Gastrocnemius medialis (tissue), 4 donors: ENCODE data around the gene CAMTA1.

Source experiments
- POLR2A ChIP-seq, 2 donors: fragments of 450-650 bp; IDR thresholded peaks; one replicate each; pipeline ENCODE4 v1.6.1; 2017; ENCODE audit warnings: antibody characterized with exemption in 2 of 2, mild to moderate bottlenecking in 2 of 2, moderate library complexity in 2 of 2
- TF ChIP-seq, protein P1 (sequence below), 5 experiments: fragments of 450-650 bp in 3 of 5; fragments of 200-600 bp in 2 of 5; sonication (generic) in 2 of 5; IDR thresholded peaks in 4 of 5; conservative IDR thresholded peaks in 1 of 5; 1 replicate in 4 of 5; 2 replicates in 1 of 5; pipeline ENCODE4 v1.5.1; 2016 to 2019; ENCODE audit warnings: antibody characterized with exemption in 5 of 5, mild to moderate bottlenecking in 3 of 5, moderate library complexity in 3 of 5

DNA sequence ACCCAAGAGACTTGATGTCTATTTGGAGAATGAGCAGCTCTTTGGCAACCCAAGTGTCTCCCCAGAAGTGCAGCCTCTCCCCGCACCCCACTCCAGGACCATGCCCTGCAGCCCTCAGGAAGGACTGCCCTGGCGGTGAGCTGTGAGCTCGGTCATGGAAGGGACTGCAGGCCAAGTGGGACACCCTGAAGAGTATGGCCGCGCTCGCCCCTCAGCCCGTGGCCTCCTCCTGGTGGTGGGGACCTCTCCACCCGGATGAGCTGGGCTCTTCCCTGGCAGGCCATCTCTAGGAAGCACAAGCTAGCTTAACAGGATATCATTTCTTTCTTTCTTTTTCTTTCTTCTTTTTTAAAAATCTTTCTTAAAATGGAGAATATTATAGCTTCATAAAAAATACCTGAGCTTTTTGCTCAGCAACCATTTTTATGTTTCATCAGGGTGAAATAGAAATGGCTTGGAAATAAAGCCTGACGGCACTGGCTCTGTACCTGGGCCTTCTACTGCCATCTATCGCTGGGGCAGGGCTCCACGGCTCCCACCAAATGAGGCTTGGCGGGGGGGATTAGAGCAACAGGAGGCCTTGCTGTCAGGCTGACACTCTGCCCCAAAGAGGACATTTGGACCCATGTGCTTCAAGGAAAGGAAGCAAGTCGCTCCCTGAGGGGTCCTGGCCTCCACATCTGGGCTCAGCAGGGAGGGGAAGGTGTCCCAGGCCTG, 689.7 kb downstream of the CAMTA1 start:
- TF ChIP-seq, protein P1, sequence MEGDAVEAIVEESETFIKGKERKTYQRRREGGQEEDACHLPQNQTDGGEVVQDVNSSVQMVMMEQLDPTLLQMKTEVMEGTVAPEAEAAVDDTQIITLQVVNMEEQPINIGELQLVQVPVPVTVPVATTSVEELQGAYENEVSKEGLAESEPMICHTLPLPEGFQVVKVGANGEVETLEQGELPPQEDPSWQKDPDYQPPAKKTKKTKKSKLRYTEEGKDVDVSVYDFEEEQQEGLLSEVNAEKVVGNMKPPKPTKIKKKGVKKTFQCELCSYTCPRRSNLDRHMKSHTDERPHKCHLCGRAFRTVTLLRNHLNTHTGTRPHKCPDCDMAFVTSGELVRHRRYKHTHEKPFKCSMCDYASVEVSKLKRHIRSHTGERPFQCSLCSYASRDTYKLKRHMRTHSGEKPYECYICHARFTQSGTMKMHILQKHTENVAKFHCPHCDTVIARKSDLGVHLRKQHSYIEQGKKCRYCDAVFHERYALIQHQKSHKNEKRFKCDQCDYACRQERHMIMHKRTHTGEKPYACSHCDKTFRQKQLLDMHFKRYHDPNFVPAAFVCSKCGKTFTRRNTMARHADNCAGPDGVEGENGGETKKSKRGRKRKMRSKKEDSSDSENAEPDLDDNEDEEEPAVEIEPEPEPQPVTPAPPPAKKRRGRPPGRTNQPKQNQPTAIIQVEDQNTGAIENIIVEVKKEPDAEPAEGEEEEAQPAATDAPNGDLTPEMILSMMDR (IDR thresholded peaks at IDR 0.05 in 4 of 5, conservative IDR thresholded peaks at IDR 0.05 in 1 of 5), result no peak
- no peak for TF ChIP-seq POLR2A (IDR thresholded peaks at IDR 0.05)
